Subcutaneous abdominal adipose tissue (tissue), 5 donors: ENCODE data around the gene DENND2A.

Experiments used
- H3K27ac ChIP-seq: one replicate; pipeline ENCODE4 v1.7.0; 2013; ENCODE audit warnings: low read depth, mild to moderate bottlenecking, inconsistent platforms, low read length, moderate library complexity
- H3K27me3 ChIP-seq, 5 donors: one replicate each; pipeline ENCODE4 v1.7.0; 2013; ENCODE audit warnings: low read length in 5 of 5, inconsistent platforms in 1 of 5; ENCODE audit not compliant: control insufficient read depth in 5 of 5, insufficient read depth in 4 of 5
- H3K36me3 ChIP-seq, 5 donors: one replicate each; pipeline ENCODE4 v1.7.0; 2013; ENCODE audit warnings: low read length in 5 of 5; ENCODE audit not compliant: control insufficient read depth in 5 of 5, insufficient read depth in 5 of 5
- H3K4me1 ChIP-seq, 5 donors: one replicate each; pipeline ENCODE4 v1.7.0; 2013; ENCODE audit warnings: low read length in 5 of 5, mild to moderate bottlenecking in 3 of 5, moderate library complexity in 1 of 5; ENCODE audit not compliant: control insufficient read depth in 5 of 5, insufficient read depth in 5 of 5
- H3K4me3 ChIP-seq, 5 donors: one replicate each; pipeline ENCODE4 v1.7.0; 2013; ENCODE audit warnings: low read length in 5 of 5, low read depth in 1 of 5
- H3K9ac ChIP-seq, 5 donors: one replicate each; pipeline ENCODE4 v1.7.0; 2013; ENCODE audit warnings: low read length in 5 of 5, mild to moderate bottlenecking in 4 of 5, moderate library complexity in 3 of 5
- H3K9me3 ChIP-seq, 5 donors: one replicate each; pipeline ENCODE4 v1.7.0; 2013; ENCODE audit warnings: low read length in 5 of 5; ENCODE audit not compliant: control insufficient read depth in 5 of 5
- donor health status: healthy.
- donor health status: healthy.
- donor health status: healthy.
- donor health status: healthy.
- donor health status: healthy.

DENND2A gene

DNA sequence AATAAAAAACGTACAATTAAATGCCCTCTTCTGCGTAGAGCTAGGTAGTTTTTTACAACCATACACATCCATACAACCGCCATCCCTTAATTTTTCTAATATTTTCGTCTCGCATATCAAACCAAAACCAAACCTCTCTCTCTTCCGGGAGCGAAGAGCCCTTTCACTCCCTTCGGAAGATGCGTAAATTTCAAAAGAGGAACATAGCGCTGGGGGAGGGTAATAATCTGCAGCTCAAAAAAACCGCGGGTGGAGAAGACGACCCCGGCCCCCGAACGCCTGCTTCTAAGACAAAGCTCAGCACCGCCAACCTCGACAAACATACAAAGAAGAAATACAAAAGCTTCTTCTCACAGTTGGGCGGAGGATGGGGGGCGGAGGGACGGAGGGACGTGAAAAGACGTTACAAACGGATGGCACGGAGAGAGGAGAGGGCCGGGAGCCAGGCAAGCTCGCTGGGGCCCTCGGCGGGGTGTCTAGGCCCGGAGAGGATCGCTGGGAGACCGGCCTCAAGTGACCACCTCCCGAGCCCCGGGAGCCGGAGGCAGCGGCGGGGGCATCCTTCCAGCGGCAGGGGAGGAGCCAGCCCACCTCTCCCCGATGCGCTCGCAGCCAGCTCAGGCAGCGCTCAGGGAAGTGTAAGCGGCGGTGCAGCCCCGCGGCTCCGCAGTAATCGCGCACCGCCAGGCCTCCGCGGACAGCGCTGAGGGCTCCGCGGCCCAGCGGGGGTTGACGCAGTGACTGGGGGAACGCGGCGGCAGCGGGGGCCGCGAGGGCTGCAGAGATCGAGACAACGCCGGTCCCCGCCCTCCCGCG, 162.2 kb downstream of the DENND2A start:
- Histone ChIP-seq H3K9me3 (no peaks in the 10 kb centered on the region), H3K4me1 (peaks cover 2 to 27% (median 22%) of the 10 kb centered on the region in 5 donors), H3K9ac (peak overlapping the region; percentile 5 to 82 (median 79)), H3K4me3 (peak overlapping the region; percentile 80 to 98 (median 85)), H3K27ac (peak overlapping the region; percentile 50), H3K27me3 (no peaks in the 10 kb centered on the region), H3K36me3 (no peaks in the 10 kb centered on the region)

DNA sequence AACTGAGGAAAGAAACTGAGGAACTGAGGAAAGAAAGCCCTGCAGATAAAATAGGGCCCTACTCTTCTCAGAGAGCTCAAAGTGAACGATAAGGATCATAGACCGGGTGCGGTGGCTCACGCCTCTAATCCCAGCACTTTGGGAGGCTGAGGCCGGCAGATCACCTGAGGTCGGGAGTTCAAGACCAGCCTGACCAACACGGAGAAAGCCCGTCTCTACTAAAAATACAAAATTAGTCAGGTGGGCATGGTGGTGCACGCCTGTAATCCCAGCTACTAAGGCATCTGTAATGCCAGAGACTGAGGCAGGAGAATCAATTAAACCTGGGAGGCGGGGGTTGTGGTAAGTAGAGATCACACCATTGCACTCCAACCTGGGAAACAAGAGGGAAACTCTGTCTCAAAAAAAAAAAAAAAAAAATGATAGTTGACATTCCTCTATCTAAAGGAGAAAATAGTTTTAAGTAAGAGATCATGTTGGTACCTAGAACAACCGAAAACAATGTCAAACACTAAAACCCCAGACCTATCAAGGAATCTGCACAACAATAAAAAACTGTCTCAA, 163.8 kb downstream of the DENND2A start:
- no peak overlapping the region for H3K27ac ChIP-seq
- peaks cover 2 to 27% (median 22%) of the 10 kb centered on the region in 5 donors for H3K4me1 ChIP-seq
- no peak overlapping the region for H3K4me3 ChIP-seq
- no peaks in the 10 kb centered on the region for H3K27me3 ChIP-seq
- peaks cover 0 to 3% (median 0%) of the 10 kb centered on the region in 5 donors for H3K36me3 ChIP-seq
- peak overlapping the region in 2 of 5 donors; percentile 11 to 35 for H3K9ac ChIP-seq
- H3K9me3 ChIP-seq, result no peaks in the 10 kb centered on the region

DNA sequence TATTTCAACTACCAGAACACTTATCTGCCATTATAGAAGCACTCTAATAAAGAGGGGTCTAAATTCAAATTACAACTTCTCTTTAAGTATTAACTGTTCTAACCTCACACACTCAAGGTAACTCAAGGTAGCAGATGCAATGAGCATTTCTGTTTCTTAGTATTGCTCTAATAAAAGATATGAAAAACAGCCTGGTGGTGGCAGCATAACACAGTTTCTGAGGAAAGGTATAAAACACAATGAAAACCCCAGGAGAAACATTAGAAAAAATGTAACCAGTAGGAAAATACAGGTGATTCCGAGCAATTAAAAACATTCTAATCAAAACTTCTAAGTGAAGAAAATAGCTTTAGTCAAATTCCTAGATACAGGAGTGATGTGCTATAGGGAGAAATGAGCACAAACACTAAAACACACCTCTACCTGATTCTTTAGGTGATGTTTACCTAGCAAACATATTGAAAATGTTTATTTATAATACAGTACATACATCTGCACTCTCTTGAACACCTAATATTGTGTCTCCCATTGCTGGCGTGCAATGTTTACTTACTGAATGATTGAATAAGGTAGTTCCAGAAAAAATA, 164.8 kb downstream of the DENND2A start:
- H3K36me3 ChIP-seq, result peaks cover 0 to 11% (median 3%) of the 10 kb centered on the region in 5 donors
- no peak overlapping the region for H3K4me3 ChIP-seq
- no peaks in the 10 kb centered on the region for H3K27me3 ChIP-seq
- H3K9ac ChIP-seq, result no peak overlapping the region
- H3K4me1 ChIP-seq, result peaks cover 2 to 27% (median 22%) of the 10 kb centered on the region in 5 donors
- H3K9me3 ChIP-seq, result no peaks in the 10 kb centered on the region
- no peak overlapping the region for H3K27ac ChIP-seq
